HepG2 (cell line): ENCODE results near the gene ZNF333. TPM values are rescaled to one million over a fixed set of nuclear protein-coding genes. Genes with fewer than 3 reads are reported as not detected.

Experiments used
- BCL3 ChIP-seq: sonication (generic); formaldehyde crosslinking; IDR thresholded peaks from 2 replicates; pipeline ENCODE4 v1.5.1; 2020; ENCODE audit warnings: mild to moderate bottlenecking, missing genetic modification reagents, moderate library complexity
- FOXM1 ChIP-seq: sonication (generic); formaldehyde crosslinking; IDR thresholded peaks from 2 replicates; pipeline ENCODE4 v1.5.0; 2020; ENCODE audit warnings: missing genetic modification reagents
- GPBP1L1 ChIP-seq: sonication (generic); formaldehyde crosslinking; IDR thresholded peaks from 2 replicates; pipeline ENCODE4 v1.5.0; 2020; ENCODE audit warnings: mild to moderate bottlenecking, missing genetic modification reagents
- KDM1A ChIP-seq: IDR thresholded peaks from 2 replicates; pipeline ENCODE4 v1.6.1; 2016; ENCODE audit warnings: missing compliant biosample characterization
- LCORL ChIP-seq, 2 experiments: fragments of 450-650 bp in 1 of 2; sonication (generic) in 1 of 2; formaldehyde crosslinking in 1 of 2; IDR thresholded peaks; 2 replicates each; pipeline versions ENCODE4 v1.5.0 to v1.6.1; 2017 to 2020; ENCODE audit warnings: antibody characterized with exemption in 1 of 2, missing genetic modification reagents in 1 of 2
- MZF1 ChIP-seq: sonication (generic); formaldehyde crosslinking; IDR thresholded peaks from 2 replicates; pipeline ENCODE4 v1.8.1; 2023; ENCODE audit warnings: mild to moderate bottlenecking, missing genetic modification reagents, borderline replicate concordance
- PBX3 ChIP-seq: sonication (generic); formaldehyde crosslinking; IDR thresholded peaks from 2 replicates; pipeline ENCODE4 v1.8.1; 2023; ENCODE audit warnings: missing genetic modification reagents, inconsistent platforms, borderline replicate concordance
- REPIN1 ChIP-seq: sonication (generic); formaldehyde crosslinking; IDR thresholded peaks from 2 replicates; pipeline ENCODE4 v1.8.0; 2022; ENCODE audit warnings: missing genetic modification reagents, low read depth, mild to moderate bottlenecking, borderline replicate concordance
- SIX1 ChIP-seq: sonication (generic); formaldehyde crosslinking; IDR thresholded peaks from 2 replicates; pipeline ENCODE4 v1.4.0; 2020; ENCODE audit warnings: missing genetic modification reagents, borderline replicate concordance
- SMARCE1 ChIP-seq: fragments of 450-650 bp; IDR thresholded peaks from 2 replicates; pipeline ENCODE4 v1.6.1; 2017; ENCODE audit warnings: borderline replicate concordance
- TP53 ChIP-seq: sonication (generic); formaldehyde crosslinking; conservative IDR thresholded peaks from 2 replicates; pipeline ENCODE4 v1.4.0; 2020; ENCODE audit warnings: missing genetic modification reagents
- ZNF343 ChIP-seq: sonication (generic); formaldehyde crosslinking; IDR thresholded peaks from 2 replicates; pipeline ENCODE4 v1.4.0; 2020; ENCODE audit warnings: mild to moderate bottlenecking, missing genetic modification reagents
- ZNF407 ChIP-seq: sonication (generic); formaldehyde crosslinking; IDR thresholded peaks from one replicate; pipeline ENCODE4 v1.5.1; 2020; ENCODE audit warnings: mild to moderate bottlenecking, missing genetic modification reagents; ENCODE audit errors: not compliant biosample characterization
- ZNF644 ChIP-seq: IDR thresholded peaks from 2 replicates; pipeline ENCODE4 v1.6.1; 2016; ENCODE audit warnings: low read depth
- ZNF773 ChIP-seq: sonication (generic); formaldehyde crosslinking; IDR thresholded peaks from 2 replicates; pipeline ENCODE4 v1.4.0; 2020; ENCODE audit warnings: missing genetic modification reagents, borderline replicate concordance
- ZNF784 ChIP-seq: sonication (generic); formaldehyde crosslinking; IDR thresholded peaks from 2 replicates; pipeline ENCODE4 v1.5.1; 2020; ENCODE audit warnings: missing genetic modification reagents, mild to moderate bottlenecking, borderline replicate concordance
- ZSCAN30 ChIP-seq: sonication (generic); formaldehyde crosslinking; IDR thresholded peaks from 2 replicates; pipeline ENCODE4 v1.5.0; 2020; ENCODE audit warnings: mild to moderate bottlenecking, missing genetic modification reagents
- polyA plus RNA-seq, 8 experiments: library from polyadenylated mRNA; depleted of rRNA in 3 of 8; stranded (reverse) in 7 of 8; unstranded in 1 of 8; fragments of >200 nt; fragmentation: Illumina TruSeq in 4 of 8; extraction: Trizol in 4 of 8; gene quantifications; 2 replicates each; pipeline versions ENCODE4 v1.2.1 to v1.2.3, GENCODE V29; 2011 to 2016; ENCODE audit warnings: low read depth in 4 of 8, missing spikeins in 1 of 8, mixed read lengths in 1 of 8; ENCODE audit not compliant: insufficient read depth in 1 of 8
- total RNA-seq, 5 experiments: library from RNA; depleted of rRNA; stranded (reverse); fragments of >200 nt; fragmentation: Illumina TruSeq; extraction: Trizol; gene quantifications; 2 replicates each; pipeline ENCODE4 v1.2.3, GENCODE V29; 2016; ENCODE audit warnings: low read depth in 1 of 5

ZNF333 gene
- total and polyA plus RNA-seq, 2 of the 13 experiments (the other 11 are each of a cell fraction or from before 2014, with no cell fraction given) = 3.4 to 6.4 TPM

GRCh38 chr19:14731200-14731599, 41.4 kb downstream of the ZNF333 start (continued):
- no peak for TF ChIP-seq ZSCAN30 (CRISPR knock-in tag)
- no peak for TF ChIP-seq SIX1 (CRISPR knock-in tag)
- TF ChIP-seq TP53 = no peak
- TF ChIP-seq BCL3 (CRISPR knock-in tag) = no peak
- no peak for TF ChIP-seq ZNF407
- TF ChIP-seq MZF1 (CRISPR knock-in tag) = no peak
- TF ChIP-seq ZNF784 (CRISPR knock-in tag) = no peak
- no peak for TF ChIP-seq PBX3
- TF ChIP-seq ZNF343 (CRISPR knock-in tag) = no peak
- TF ChIP-seq REPIN1 (CRISPR knock-in tag) = no peak
- no peak for TF ChIP-seq KDM1A (CRISPR knock-in tag)
- 0 out of 2 replicates have a peak, but pooled peaks have one; percentile 22 for TF ChIP-seq LCORL (IDR thresholded peaks at IDR 0.05)
- no peak for TF ChIP-seq LCORL (CRISPR knock-in tag; IDR thresholded peaks at IDR 0.05)
- TF ChIP-seq ZNF644 = no peak
- no peak for TF ChIP-seq FOXM1
- no peak for TF ChIP-seq GPBP1L1 (CRISPR knock-in tag)
- TF ChIP-seq SMARCE1 = no peak
- TF ChIP-seq ZNF773 (CRISPR knock-in tag) = no peak
